Fibroblast of gingiva (primary cell): ENCODE measurements around the gene SIGLEC9.

ENCODE experiments used
- DNase-seq: peaks from one replicate; pipeline ENCODE4 v3.0.0-alpha.2; 2011; ENCODE audit warnings: low read depth

The SIGLEC9 gene

DNA sequence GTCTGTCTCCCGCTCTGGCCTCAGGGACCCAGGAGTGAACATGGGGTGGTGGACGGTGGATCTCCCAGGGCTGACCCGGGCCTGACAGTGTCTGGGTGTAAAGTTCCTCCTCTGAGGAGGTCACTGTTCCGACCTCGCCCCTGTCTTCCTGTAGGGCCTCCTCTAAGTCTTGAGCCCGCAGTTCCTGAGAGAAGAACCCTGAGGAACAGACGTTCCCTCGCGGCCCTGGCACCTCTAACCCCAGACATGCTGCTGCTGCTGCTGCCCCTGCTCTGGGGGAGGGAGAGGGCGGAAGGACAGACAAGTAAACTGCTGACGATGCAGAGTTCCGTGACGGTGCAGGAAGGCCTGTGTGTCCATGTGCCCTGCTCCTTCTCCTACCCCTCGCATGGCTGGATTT, at the start of gene SIGLEC9:
Gene SIGLEC9, plus strand, starts transcription at position 178 of the 400 bp plus-strand sequence. Its CDS starts 69 bp downstream, at position 247.
- no peak for DNase-seq

DNA sequence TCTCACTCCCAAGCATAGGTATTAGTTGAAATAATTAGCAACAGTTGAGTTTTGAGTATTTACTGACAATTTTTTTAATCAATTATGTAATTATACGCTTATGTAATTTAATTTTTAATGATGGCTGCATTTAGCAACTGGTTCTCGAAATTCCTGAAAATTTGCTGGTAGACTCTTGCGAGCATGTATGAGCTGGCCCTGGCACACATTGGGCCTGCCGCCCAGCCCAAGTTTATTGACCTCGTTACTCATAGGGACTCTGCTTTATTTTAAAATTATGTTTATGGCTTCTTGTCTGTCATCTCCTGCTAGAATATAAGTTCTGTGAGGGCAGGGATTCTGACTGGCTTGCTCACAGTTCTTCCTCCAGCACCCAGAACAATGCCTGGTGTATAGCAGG, 48.7 kb upstream of the SIGLEC9 start:
- no peak for DNase-seq

- no peak for DNase-seq
Measured at GRCh38 chr19:51076631-51077213, 48.0 kb upstream of the SIGLEC9 start.

- no peak for DNase-seq
Measured at GRCh38 chr19:51078104-51078503, 46.6 kb upstream of the SIGLEC9 start.

DNA sequence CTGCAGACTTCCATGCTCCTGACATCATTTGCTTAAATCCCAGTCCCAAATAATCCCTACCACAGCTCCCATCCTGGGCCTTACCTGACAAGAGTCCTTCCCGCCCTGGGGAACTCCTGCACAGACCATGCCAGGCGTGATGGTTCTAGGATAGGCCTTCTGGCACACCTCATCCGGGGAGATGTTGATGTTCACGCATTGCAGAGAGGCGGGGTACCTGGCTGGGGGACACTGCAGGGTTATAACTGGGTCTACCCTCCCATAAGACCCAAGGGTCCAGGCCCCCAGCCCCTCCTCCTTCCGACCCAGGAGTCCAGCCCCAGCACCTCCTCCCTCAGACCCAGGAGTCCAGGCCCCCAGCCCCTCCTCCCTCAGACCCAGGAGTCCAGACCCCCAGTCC, 46.0 kb upstream of the SIGLEC9 start:
- no peak for DNase-seq

DNA sequence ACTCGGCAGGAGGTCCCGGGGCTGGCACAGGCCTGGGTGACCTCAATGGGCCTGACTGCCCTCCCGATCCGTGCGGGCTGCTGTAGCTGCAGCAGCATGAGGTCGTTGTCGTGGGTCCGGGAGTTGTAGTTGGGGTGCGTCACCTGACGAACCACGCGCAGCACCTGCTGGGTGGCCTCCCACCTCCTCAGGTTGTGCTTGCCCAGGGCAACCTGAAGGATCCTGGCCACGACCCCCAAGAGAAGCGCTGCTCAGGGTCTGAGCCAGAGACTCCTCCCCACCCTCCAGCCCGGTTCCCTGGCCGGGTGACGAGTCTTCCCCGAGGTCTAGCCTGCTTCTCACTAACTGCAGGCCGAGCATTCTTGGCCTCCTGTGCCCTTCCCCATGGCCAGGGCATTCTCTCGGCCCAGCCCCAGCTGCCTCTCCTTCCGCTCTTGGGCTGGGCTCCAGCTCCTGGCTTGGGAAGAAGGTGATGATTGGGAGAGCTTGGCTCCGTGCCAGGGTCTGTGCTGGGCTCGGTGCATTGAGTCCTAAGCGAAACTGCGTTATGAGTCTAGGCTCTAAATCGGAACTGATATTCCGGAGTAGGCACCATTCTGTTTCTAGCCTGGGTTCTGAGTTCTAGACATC, 45.1 kb upstream of the SIGLEC9 start:
- no peak for DNase-seq

- DNase-seq: no peak
Measured at GRCh38 chr19:51081476-51081875, 43.2 kb upstream of the SIGLEC9 start.

DNA sequence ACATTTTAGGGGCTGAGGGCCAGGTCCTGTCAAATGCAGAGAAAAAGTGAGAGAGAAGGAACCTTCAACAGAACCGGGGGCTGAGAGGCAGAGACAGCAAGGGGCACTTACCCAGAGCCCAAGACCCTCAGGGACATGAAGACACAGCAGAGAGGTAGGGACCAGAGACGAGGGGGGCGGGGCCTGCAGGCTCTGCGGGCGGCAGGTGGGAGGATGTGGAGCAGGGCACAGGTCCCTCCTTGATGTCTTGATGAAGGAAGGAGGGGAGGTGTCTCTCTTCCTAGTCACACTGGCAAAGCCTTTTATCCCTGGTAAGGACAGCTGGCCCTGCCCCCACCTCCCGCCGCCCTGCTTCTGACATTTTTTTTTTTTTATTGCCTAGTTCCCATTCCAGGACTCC, 42.1 kb upstream of the SIGLEC9 start, which contains the start of gene KLK14:
Gene KLK14, minus strand, starts transcription at position 277 of the 400 bp plus-strand sequence. Its CDS starts 273 bp downstream, at position 4.
- DNase-seq: no peak

DNA sequence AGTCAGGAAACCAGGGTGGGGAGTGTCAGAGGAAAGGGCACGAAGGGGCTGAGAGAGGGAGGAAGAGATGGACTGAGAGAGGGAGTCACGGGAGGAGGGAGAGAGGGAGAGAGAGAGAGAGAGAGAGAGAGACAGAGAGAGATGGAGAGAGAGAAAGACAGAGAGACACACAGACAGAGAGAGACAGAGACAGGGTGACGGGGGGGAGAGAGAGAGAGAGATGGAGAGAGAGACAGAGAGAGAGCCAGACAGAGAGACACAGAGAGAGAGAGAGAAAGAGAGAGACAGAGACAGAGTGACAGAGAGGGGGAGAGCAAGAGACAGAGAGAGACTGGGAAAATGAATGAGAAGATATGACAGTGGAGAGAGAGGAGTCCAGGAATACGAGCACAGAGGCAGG, 41.5 kb upstream of the SIGLEC9 start:
- no peak for DNase-seq

GRCh38 chr19:51083783-51084182, 40.9 kb upstream of the SIGLEC9 start:
- DNase-seq: no peak

- no peak for DNase-seq
Measured at GRCh38 chr19:51084505-51084904, 40.2 kb upstream of the SIGLEC9 start.

DNA sequence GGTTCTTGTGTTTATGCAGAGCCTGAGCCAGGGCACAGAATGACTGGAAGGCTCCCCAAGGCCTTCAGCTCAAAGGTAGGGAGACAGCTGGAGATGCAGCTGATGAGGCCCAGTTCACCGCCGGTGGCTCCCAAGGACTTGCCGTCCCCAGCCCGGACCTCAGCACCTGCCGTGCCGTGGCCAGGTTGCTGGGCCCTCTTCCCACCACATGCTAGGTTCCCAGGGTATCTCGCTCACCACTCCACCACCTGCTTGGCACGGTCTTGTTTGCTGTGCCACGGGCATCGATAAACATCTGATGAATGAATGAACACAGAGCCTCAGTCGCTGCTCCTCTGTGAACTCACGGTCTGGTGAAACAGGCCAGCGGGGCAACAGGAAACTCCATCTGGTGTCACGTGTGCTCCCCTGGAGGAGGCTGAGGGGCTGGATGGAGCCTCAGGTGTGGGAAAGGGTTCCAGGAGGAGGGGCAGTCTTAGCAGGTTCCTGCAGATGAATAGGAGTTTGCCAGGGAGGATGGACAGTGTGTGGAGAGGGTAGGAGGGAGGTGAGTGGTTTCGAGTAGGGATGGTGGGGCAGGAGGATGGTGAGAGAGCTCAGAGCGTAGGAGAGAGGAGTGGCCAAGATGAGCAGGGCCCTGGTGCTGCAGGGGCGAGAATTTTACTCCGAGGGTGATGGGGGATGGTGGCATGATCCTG, 38.4 kb upstream of the SIGLEC9 start:
- DNase-seq: no peak

DNA sequence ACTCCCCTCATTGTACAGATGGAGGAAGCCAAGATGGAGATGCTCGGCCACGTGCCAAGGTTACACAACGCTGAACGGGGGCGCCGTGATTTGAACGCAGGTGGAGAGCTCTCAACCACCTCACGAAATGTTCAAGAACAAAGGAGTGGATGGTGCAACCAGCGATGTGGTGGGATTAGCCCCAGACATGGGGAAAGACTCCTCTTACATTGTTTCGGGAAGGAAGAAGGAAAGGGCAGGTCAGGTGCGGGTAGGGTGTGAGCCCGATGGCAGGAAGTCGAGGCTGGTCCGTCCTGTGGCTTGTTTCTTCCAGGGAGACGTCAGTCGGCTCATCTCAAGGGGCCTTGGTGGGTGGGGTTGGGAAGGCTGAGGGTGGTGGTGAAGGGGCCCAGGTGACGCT, 34.9 kb upstream of the SIGLEC9 start:
- DNase-seq: no peak

- no peak for DNase-seq
Measured at GRCh38 chr19:51090471-51090870, 34.2 kb upstream of the SIGLEC9 start.

- no peak for DNase-seq
Measured at GRCh38 chr19:51091126-51091525, 33.6 kb upstream of the SIGLEC9 start.

DNA sequence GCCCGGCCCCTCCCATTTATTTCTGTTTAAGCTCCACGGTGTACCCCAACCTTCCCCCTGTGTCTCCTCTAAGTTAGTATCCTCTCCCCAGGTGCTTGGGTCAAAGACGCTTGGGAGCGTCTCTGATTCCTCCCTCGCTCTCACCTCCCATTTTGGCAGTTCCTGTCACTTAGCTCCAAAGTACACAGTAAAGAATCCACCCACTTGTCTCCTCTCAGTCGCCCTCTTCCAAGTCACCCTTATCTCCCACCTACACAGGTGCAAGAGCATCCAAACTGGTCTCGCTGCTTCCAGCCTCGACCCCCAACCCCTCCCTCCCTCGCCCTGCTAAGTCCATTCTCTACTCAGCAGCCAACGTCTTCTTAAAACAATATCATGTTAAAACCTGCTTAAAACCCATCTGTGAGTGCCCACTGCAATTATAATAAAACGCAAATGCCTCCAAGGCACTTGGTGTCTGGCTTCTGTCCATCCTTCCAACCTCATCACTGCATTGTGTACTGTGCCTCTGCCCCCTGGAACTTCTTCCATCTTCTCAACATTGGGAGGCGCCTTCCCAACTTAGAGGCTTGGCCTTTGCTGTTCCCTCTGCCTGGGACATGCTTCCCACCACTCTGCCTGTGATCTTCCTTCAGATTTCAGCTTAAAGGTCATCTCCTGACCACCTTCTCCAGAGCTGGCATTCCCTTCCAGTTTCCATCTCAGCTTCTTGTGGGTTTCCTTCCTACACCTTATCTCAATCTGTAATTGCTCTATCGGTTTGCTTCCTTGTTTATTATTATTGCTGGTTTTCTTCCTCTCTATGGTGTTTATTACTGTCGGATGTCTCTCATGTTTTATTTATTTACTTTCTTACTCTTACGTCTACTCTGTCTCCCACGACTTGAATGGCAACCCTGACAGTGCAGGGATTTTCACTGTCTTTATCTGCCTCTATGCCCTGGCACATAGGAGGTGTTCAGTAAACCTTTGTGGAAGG, 32.5 kb upstream of the SIGLEC9 start:
- DNase-seq: no peak

- DNase-seq: no peak
Measured at GRCh38 chr19:51093101-51093500, 31.6 kb upstream of the SIGLEC9 start.

GRCh38 chr19:51093510-51094345, 31.0 kb upstream of the SIGLEC9 start:
- no peak for DNase-seq

DNA sequence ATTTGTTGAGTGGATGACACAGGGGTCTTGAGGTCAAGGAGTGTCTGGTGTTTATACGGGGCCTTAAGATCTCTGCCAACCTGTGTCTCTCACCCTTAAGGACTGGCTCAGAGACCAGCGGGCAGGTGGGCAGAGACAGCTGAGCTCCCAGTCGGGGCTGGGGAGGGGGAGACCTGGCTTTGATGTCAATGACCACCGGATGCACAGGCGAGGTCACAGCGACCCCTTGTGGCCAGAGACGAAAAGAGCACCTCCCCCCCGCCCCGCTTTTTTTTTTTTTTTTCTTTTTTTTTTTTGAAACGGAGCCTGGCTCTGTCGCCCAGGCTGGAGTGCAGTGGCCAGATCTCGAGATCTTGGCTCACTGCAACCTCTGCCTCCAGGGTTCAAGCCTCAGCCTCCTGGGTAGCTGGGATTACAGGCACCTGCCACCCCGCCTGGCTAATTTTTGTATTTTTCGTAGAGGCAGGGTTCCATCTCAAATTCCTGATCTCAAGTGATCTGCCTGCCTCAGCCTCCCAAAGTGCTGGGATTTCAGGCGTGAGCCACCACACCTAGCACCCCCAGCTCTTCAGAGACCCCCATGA, 29.9 kb upstream of the SIGLEC9 start:
- DNase-seq: no peak

- DNase-seq: no peak
Measured at GRCh38 chr19:51096473-51097165, 28.1 kb upstream of the SIGLEC9 start.
